ENCODE results near the gene BANP.
"Not testable (repeated sequence)": the region's sequence is repeated elsewhere in the genome, so short reads cannot be mapped to it uniquely, and the experiment has no call there.

BANP gene

GRCh38 chr16:88026964-88027938 is 76.0 kb downstream of the BANP start:
- no peak for DNase-seq (ENCODE audit: low read depth in 1 of 2, low spot score in 1 of 2)
- in situ Hi-C loops (cut with HindIII; ENCODE audit: low pct_unique_long_range_greater_than_20kb, low sequenced_read_pairs) = no loop called here

GRCh38 chr16:88028177-88028930 is 77.1 kb downstream of the BANP start:
- in situ Hi-C loops (cut with HindIII; ENCODE audit: low pct_unique_long_range_greater_than_20kb, low sequenced_read_pairs); DNase-seq (ENCODE audit: low read depth in 1 of 2, low spot score in 1 of 2): not testable (repeated sequence)

More at GRCh38 chr16:88026964-88027938, 76.0 kb downstream of the BANP start:
- no peak for TF ChIP-seq JUND (IDR thresholded peaks at IDR 0.05; ENCODE audit: low read depth)

- TF ChIP-seq JUND (IDR thresholded peaks at IDR 0.05; ENCODE audit: low read depth) = no peak
- no peak for DNase-seq (ENCODE audit: low read depth in 1 of 2, low spot score in 1 of 2)
- in situ Hi-C loops (cut with HindIII; ENCODE audit: low pct_unique_long_range_greater_than_20kb, low sequenced_read_pairs) = no loop called here
Measured at GRCh38 chr16:88030498-88030897, 79.3 kb downstream of the BANP start.

- DNase-seq (ENCODE audit: low read depth in 1 of 2, low spot score in 1 of 2); in situ Hi-C loops (cut with HindIII; ENCODE audit: low pct_unique_long_range_greater_than_20kb, low sequenced_read_pairs): not testable (repeated sequence)
Measured at GRCh38 chr16:88030961-88031360, 79.7 kb downstream of the BANP start.

GRCh38 chr16:88033003-88033740 is 81.9 kb downstream of the BANP start:
- in situ Hi-C loops (cut with HindIII; ENCODE audit: low pct_unique_long_range_greater_than_20kb, low sequenced_read_pairs); DNase-seq (ENCODE audit: low read depth in 1 of 2, low spot score in 1 of 2): not testable (repeated sequence)

GRCh38 chr16:88034770-88035169 is 83.5 kb downstream of the BANP start:
- TF ChIP-seq JUND (IDR thresholded peaks at IDR 0.05; ENCODE audit: low read depth) = no peak
- DNase-seq (ENCODE audit: low read depth in 1 of 2, low spot score in 1 of 2) = no peak
- in situ Hi-C loops (cut with HindIII; ENCODE audit: low pct_unique_long_range_greater_than_20kb, low sequenced_read_pairs) = no loop called here

GRCh38 chr16:88035292-88035691 is 84.1 kb downstream of the BANP start:
- TF ChIP-seq JUND (IDR thresholded peaks at IDR 0.05; ENCODE audit: low read depth) = no peak
- in situ Hi-C loops (cut with HindIII; ENCODE audit: low pct_unique_long_range_greater_than_20kb, low sequenced_read_pairs) = no loop called here
- DNase-seq (ENCODE audit: low read depth in 1 of 2, low spot score in 1 of 2) = no peak

- in situ Hi-C loops (cut with HindIII; ENCODE audit: low pct_unique_long_range_greater_than_20kb, low sequenced_read_pairs); DNase-seq (ENCODE audit: low read depth in 1 of 2, low spot score in 1 of 2): not testable (repeated sequence)
Measured at GRCh38 chr16:88035884-88036639, 84.8 kb downstream of the BANP start.

GRCh38 chr16:88036640-88036996 is 85.4 kb downstream of the BANP start:
- in situ Hi-C loops (cut with HindIII; ENCODE audit: low pct_unique_long_range_greater_than_20kb, low sequenced_read_pairs) = not testable (repeated sequence)

GRCh38 chr16:88037359-88037758 is 86.1 kb downstream of the BANP start:
- DNase-seq (ENCODE audit: low read depth in 1 of 2, low spot score in 1 of 2); in situ Hi-C loops (cut with HindIII; ENCODE audit: low pct_unique_long_range_greater_than_20kb, low sequenced_read_pairs): not testable (repeated sequence)

More at GRCh38 chr16:88036640-88036996, 85.4 kb downstream of the BANP start:
- not testable (repeated sequence) for DNase-seq (ENCODE audit: low read depth in 1 of 2, low spot score in 1 of 2)

GRCh38 chr16:88037876-88038525 is 86.8 kb downstream of the BANP start:
- DNase-seq (ENCODE audit: low read depth in 1 of 2, low spot score in 1 of 2); in situ Hi-C loops (cut with HindIII; ENCODE audit: low pct_unique_long_range_greater_than_20kb, low sequenced_read_pairs): not testable (repeated sequence)

- in situ Hi-C loops (cut with HindIII; ENCODE audit: low pct_unique_long_range_greater_than_20kb, low sequenced_read_pairs); DNase-seq (ENCODE audit: low read depth in 1 of 2, low spot score in 1 of 2): not testable (repeated sequence)
Measured at GRCh38 chr16:88038526-88038908, 87.3 kb downstream of the BANP start.
